Naive thymus-derived CD8-positive, alpha-beta T cell (primary cell): ENCODE results near the gene TMEM126A. TPM values are rescaled to one million over a fixed set of nuclear protein-coding genes. Genes with fewer than 3 reads are reported as not detected.
"Not testable (repeated sequence)": the region's sequence is repeated elsewhere in the genome, so short reads cannot be mapped to it uniquely, and the experiment has no call there.

Experiments used
- ATAC-seq, 2 donors: fragments of 150-1000 bp; cut with Tn5 transposase in 1 of 2; sonication (Bioruptor Pico), chemical (Tn5 transposase) in 1 of 2; 1 replicate in 1 of 2; 2 replicates in 1 of 2; pipeline ENCODE4 v1.10.0; 2021; ENCODE audit warnings: mild to moderate bottlenecking in 2 of 2, moderate library complexity in 2 of 2
- POLR2A ChIA-PET: fragments of 350-600 bp; sonication (Branson Sonifier 250); formaldehyde crosslinking; loops from one replicate; lab custom pipeline; 2021; ENCODE audit warnings: antibody characterized with exemption; lab: Charles Lee
- DNase-seq, 10 donors: peaks; one replicate each; pipeline versions ENCODE4 v3.0.0 to v3.0.0-alpha.2; 2020 to 2022
- H3K27ac Mint-ChIP-seq, 10 donors: one replicate each; pipeline ENCODE4 v1.8.0; 2020 to 2022; ENCODE audit warnings: mild to moderate bottlenecking in 10 of 10, mixed read lengths in 10 of 10, moderate library complexity in 4 of 10, inconsistent platforms in 1 of 10
- H3K27me3 Mint-ChIP-seq, 5 donors: one replicate each; pipeline ENCODE4 v1.8.0; 2021 to 2022; ENCODE audit warnings: mixed read lengths in 5 of 5
- H3K36me3 Mint-ChIP-seq, 3 donors: one replicate each; pipeline ENCODE4 v1.8.0; 2020 to 2022; ENCODE audit warnings: mixed read lengths in 3 of 3, mild to moderate bottlenecking in 2 of 3, inconsistent platforms in 1 of 3
- H3K4me1 Mint-ChIP-seq, 4 donors: one replicate each; pipeline ENCODE4 v1.8.0; 2021 to 2022; ENCODE audit warnings: mixed read lengths in 4 of 4
- H3K4me3 Mint-ChIP-seq, 10 donors: one replicate each; pipeline ENCODE4 v1.8.0; 2020 to 2022; ENCODE audit warnings: mild to moderate bottlenecking in 10 of 10, mixed read lengths in 10 of 10, moderate library complexity in 6 of 10, inconsistent platforms in 1 of 10
- H3K9me3 Mint-ChIP-seq, 9 donors: one replicate each; pipeline ENCODE4 v1.8.0; 2020 to 2022; ENCODE audit warnings: mixed read lengths in 9 of 9, mild to moderate bottlenecking in 3 of 9, inconsistent platforms in 1 of 9, moderate library complexity in 1 of 9
- polyA plus RNA-seq, 3 donors: library from polyadenylated mRNA; unstranded; fragments of 300-500 nt; fragmentation: Illumina TruSeq; gene quantifications; one replicate each; pipeline ENCODE4 v1.2.3, GENCODE V29; 2021
- total RNA-seq, 8 experiments: library from RNA in 2 of 8; stranded (reverse) in 2 of 8; gene quantifications; one replicate each; pipeline ENCODE4 v1.2.3 and lab custom pipeline; 2021 to 2026

Gene TMEM126A
- total and polyA plus RNA-seq, 5 experiments from 2014 or later = 19.1 to 97.7 (median 68.0) TPM

- Mint-ChIP-seq H3K27ac (peak within 1 kb of the TSS; percentile 91 to 99 (median 96)), H3K4me3 (peak within 1 kb of the TSS; percentile 89 to 100 (median 96)), H3K27me3 (peaks cover 0 to 2% (median 0%) of the 10 kb centered on the region in 5 donors), H3K36me3 (peaks cover 0 to 19% (median 3%) of the 10 kb centered on the region in 3 donors), H3K4me1 (peaks cover 26 to 51% (median 49%) of the 10 kb centered on the region in 4 donors), H3K9me3 (no peaks in the 10 kb centered on the region)
- POLR2A ChIA-PET = interaction anchor here (0.7 to 5.2 kb wide), 9 partner anchors 9 to 619 kb away, joined by 3 to 43 read pairs (median 9); partner anchors contain the start of genes CCDC83, CREBZF, EED and PICALM
- DNase-seq = peak; percentile 88 to 96 (median 94)
- peak; percentile 96 to 97 for ATAC-seq
These were observed 19.6 kb upstream of the TMEM126A start, which contains the start of gene TMEM126B for GRCh38 chr11:85627998-85628770. TMEM126B (plus strand) TSS chr11:85628593; CDS start chr11:85628608, 15 bp downstream.

GRCh38 chr11:85628771-85629341, 18.9 kb upstream of the TMEM126A start:
- DNase-seq = no peak
- H3K36me3 Mint-ChIP-seq = peaks cover 0 to 23% (median 6%) of the 10 kb centered on the region in 3 donors
- peak overlapping the region; percentile 89 to 100 (median 96) for H3K4me3 Mint-ChIP-seq
- H3K9me3 Mint-ChIP-seq = no peaks in the 10 kb centered on the region
- peaks cover 26 to 50% (median 47%) of the 10 kb centered on the region in 4 donors for H3K4me1 Mint-ChIP-seq
- POLR2A ChIA-PET = interaction anchor here (0.7 to 5.2 kb wide), 10 partner anchors 8 to 618 kb away, joined by 3 to 43 read pairs (median 8); partner anchors contain the start of genes CCDC83, CREBZF, EED and PICALM
- peak; percentile 8 to 13 for ATAC-seq
- H3K27me3 Mint-ChIP-seq = peaks cover 0 to 1% (median 0%) of the 10 kb centered on the region in 5 donors
- peak overlapping the region; percentile 91 to 99 (median 96) for H3K27ac Mint-ChIP-seq

- peaks cover 0 to 60% (median 8%) of the 10 kb centered on the region in 3 donors for H3K36me3 Mint-ChIP-seq
- peaks cover under 1 to 14% (median 8%) of the 10 kb centered on the region in 4 donors for H3K4me1 Mint-ChIP-seq
- no peak for DNase-seq
- no peak overlapping the region for H3K4me3 Mint-ChIP-seq
- no peaks in the 10 kb centered on the region for H3K9me3 Mint-ChIP-seq
- H3K27ac Mint-ChIP-seq = no peak overlapping the region
- no peak for ATAC-seq
- H3K27me3 Mint-ChIP-seq = no peaks in the 10 kb centered on the region
- POLR2A ChIA-PET = no interaction called here
These were observed 13.0 kb upstream of the TMEM126A start for GRCh38 chr11:85634747-85635146.

DNA sequence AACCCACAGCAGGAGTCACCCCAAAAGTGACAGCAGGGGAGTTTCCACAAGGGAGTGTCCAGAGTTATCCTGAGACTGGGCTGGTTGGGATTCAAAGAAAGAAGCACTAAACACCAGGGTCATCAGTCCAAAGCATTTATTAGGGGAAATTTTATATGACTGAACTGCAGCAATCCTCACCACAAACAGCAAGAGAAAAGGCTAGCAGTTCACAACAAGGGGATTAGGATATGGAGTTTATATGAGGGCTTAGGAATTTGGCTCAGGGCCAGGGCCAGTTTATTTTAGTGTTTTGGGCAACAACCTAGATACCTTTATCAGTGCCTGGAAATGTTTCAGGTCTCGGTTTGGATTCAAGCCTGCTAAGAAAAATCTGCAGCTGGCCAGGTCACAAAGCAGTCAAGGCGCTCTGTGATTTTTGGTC, 4.6 kb upstream of the TMEM126A start:
- Mint-ChIP-seq H3K9me3 (no peaks in the 10 kb centered on the region), H3K4me3 (no peak overlapping the region), H3K27ac (peak overlapping the region in 1 of 10 donors; percentile 40), H3K4me1 (peaks cover 5 to 13% (median 10%) of the 10 kb centered on the region in 4 donors), H3K36me3 (peaks cover 0 to 5% (median 0%) of the 10 kb centered on the region in 3 donors), H3K27me3 (peaks cover 3 to 29% (median 13%) of the 10 kb centered on the region in 5 donors)
- no peak for DNase-seq
- no peak for ATAC-seq
- POLR2A ChIA-PET = no interaction called here

- POLR2A ChIA-PET = interaction anchor here (1.0 to 6.2 kb wide), 9 partner anchors 10 to 598 kb away, joined by 3 to 98 read pairs (median 5); partner anchors contain the start of genes CCDC83, CREBZF, DLG2 and EED
- H3K4me1 Mint-ChIP-seq = peaks cover 12 to 35% (median 34%) of the 10 kb centered on the region in 4 donors
- H3K4me3 Mint-ChIP-seq = peak overlapping the region; percentile 90 to 100 (median 98)
- ATAC-seq (no peak), DNase-seq (no peak)
- peaks cover 3 to 28% (median 13%) of the 10 kb centered on the region in 5 donors for H3K27me3 Mint-ChIP-seq
- no peaks in the 10 kb centered on the region for H3K9me3 Mint-ChIP-seq
- H3K27ac Mint-ChIP-seq = peak overlapping the region; percentile 96 to 99 (median 98)
- peaks cover 0 to 15% (median 0%) of the 10 kb centered on the region in 3 donors for H3K36me3 Mint-ChIP-seq
These were observed 689 bp upstream of the TMEM126A start for GRCh38 chr11:85647078-85647477.

DNA sequence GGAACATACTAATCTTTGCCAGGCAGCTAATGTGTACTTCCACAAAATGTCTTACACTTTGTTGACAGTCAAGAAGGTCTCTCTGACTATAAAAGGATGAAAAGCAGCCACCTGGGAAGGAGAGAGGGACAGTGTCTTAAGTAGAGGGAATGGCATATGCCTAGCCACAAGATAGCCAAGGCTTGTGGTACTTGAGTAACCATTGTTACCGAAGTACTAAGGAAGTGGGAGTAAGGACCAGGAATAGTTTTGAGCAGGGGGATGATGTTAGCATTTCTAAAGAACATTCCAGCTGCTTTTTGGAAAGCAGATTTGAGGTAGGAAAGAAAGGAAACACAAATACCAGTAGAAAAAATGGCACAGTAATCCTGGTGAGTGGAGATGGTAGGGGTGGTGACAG, 3.4 kb downstream of the TMEM126A start:
- Mint-ChIP-seq H3K27me3 (no peaks in the 10 kb centered on the region), H3K4me1 (peaks cover 15 to 52% (median 44%) of the 10 kb centered on the region in 4 donors), H3K27ac (peak overlapping the region in 4 of 10 donors; percentile 10 to 75 (median 56)), H3K9me3 (no peaks in the 10 kb centered on the region), H3K36me3 (peaks cover 0 to 37% (median 0%) of the 10 kb centered on the region in 3 donors), H3K4me3 (no peak overlapping the region)
- POLR2A ChIA-PET = interaction anchor here (0.7 to 6.2 kb wide), 2 partner anchors 13 to 140 kb away, joined by 6 to 98 read pairs; partner anchors contain the start of gene CREBZF
- DNase-seq = no peak
- no peak for ATAC-seq

GRCh38 chr11:85652786-85653447, 5.2 kb downstream of the TMEM126A start:
- peak overlapping the region in 5 of 10 donors; percentile 1 to 66 (median 28) for H3K27ac Mint-ChIP-seq
- peaks cover 13 to 52% (median 40%) of the 10 kb centered on the region in 4 donors for H3K4me1 Mint-ChIP-seq
- POLR2A ChIA-PET = interaction anchor here (2.1 kb wide), 1 partner anchor 11 kb away, joined by 9 read pairs; no protein-coding TSS in a partner anchor
- DNase-seq (no peak), ATAC-seq (no peak)
- no peaks in the 10 kb centered on the region for H3K27me3 Mint-ChIP-seq
- H3K4me3 Mint-ChIP-seq = no peak overlapping the region
- H3K36me3 Mint-ChIP-seq = peaks cover 0 to 55% (median 3%) of the 10 kb centered on the region in 3 donors
- H3K9me3 Mint-ChIP-seq = no peaks in the 10 kb centered on the region

DNA sequence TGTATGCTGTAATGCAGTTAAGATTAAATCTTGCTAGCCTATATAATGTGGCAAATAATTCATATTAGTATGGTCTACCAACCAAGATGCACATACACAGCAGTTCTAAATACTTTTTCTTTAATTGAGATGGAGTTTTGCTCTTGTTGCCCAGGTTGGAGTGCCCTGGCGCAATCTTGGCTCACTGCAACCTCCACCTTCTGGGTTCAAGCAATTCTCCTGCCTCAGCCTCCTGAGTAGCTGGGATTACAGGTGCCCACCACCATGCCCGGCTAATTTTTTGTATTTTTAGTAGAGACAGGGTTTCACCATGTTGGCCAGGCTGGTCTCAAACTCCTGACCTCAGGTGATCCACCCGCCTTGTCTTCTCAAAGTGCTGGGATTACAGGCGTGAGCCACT, 6.6 kb downstream of the TMEM126A start:
- not testable (repeated sequence) for H3K27ac Mint-ChIP-seq, DNase-seq, H3K27me3 Mint-ChIP-seq, ATAC-seq, H3K9me3 Mint-ChIP-seq, H3K4me3 Mint-ChIP-seq
- Mint-ChIP-seq H3K4me1 (peaks cover 13 to 41% (median 38%) of the 10 kb centered on the region in 4 donors), H3K36me3 (peaks cover 0 to 69% (median 3%) of the 10 kb centered on the region in 3 donors)
- POLR2A ChIA-PET = interaction anchor here (2.1 kb wide), 1 partner anchor 10 kb away, joined by 9 read pairs; no protein-coding TSS in a partner anchor

GRCh38 chr11:85656777-85657176, 9.0 kb downstream of the TMEM126A start:
- DNase-seq (no peak), ATAC-seq (no peak)
- Mint-ChIP-seq H3K4me1 (peaks cover 14 to 54% (median 47%) of the 10 kb centered on the region in 4 donors), H3K4me3 (no peak overlapping the region), H3K27me3 (no peaks in the 10 kb centered on the region), H3K27ac (peak overlapping the region in 3 of 10 donors; percentile 12 to 74 (median 62)), H3K9me3 (no peaks in the 10 kb centered on the region), H3K36me3 (peaks cover 0 to 79% (median 8%) of the 10 kb centered on the region in 3 donors)
- POLR2A ChIA-PET = no interaction called here

- peak overlapping the region in 2 of 10 donors; percentile 37 to 72 for H3K27ac Mint-ChIP-seq
- H3K9me3 Mint-ChIP-seq = no peaks in the 10 kb centered on the region
- no peak for ATAC-seq
- peaks cover 13 to 57% (median 47%) of the 10 kb centered on the region in 4 donors for H3K4me1 Mint-ChIP-seq
- peaks cover 0 to 77% (median 8%) of the 10 kb centered on the region in 3 donors for H3K36me3 Mint-ChIP-seq
- no peak overlapping the region for H3K4me3 Mint-ChIP-seq
- DNase-seq = no peak
- POLR2A ChIA-PET = interaction anchor here (1.6 kb wide), 1 partner anchor 10 kb away, joined by 8 read pairs; the partner anchor contains the start of gene TMEM126A
- no peaks in the 10 kb centered on the region for H3K27me3 Mint-ChIP-seq
These were observed 10.4 kb downstream of the TMEM126A start for GRCh38 chr11:85658180-85658579.

DNA sequence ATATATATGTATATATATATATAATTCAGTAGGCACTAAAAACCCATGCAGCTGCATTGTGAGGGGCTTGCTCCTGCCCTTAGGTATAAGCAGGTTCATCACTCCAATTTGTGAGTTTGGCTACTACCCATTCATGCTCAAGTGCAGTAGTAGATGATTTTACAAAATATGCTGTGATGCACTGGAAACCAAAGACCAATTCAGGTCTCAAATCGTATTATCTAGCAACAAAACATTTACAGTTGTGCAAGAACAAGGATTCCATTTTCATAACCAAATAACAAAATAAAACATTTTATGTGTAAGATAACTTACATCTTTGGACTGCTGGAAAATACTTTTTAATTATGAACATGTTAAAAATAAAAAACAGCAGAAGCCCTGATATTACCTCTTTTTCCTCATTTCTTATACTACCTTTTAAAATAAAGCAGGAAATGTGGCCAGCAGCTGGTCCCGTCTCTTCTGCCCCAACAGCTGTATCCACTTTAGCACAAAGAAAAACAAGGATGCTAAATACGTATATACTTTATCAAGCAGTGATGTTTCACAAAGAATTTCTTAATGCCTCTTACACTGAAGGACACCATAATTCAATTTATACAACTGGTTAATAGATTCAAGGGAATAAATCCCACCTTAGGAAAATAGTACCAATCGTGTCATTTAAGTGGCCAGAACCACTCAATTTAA, 14.4 kb downstream of the TMEM126A start:
- Mint-ChIP-seq H3K4me1 (peaks cover 20 to 69% (median 53%) of the 10 kb centered on the region in 4 donors), H3K9me3 (no peaks in the 10 kb centered on the region), H3K27ac (peak overlapping the region in 8 of 10 donors; percentile 49 to 79 (median 68)), H3K4me3 (peak overlapping the region; percentile 55 to 100 (median 72)), H3K27me3 (no peaks in the 10 kb centered on the region), H3K36me3 (peaks cover 0 to 55% (median 6%) of the 10 kb centered on the region in 3 donors)
- no peak for DNase-seq
- POLR2A ChIA-PET = interaction anchor here (1.5 kb wide), 1 partner anchor 14 kb away, joined by 3 read pairs; the partner anchor contains the start of gene TMEM126A
- no peak for ATAC-seq
